Activated CD4-positive, alpha-beta T cell treated with anti-CD3 and anti-CD28 coated beads for 24 hours (primary cell): ENCODE results near the gene TNFSF10.
"Not testable (repeated sequence)": the region's sequence is repeated elsewhere in the genome, so short reads cannot be mapped to it uniquely, and the experiment has no call there.

Experiments used
- DNase-seq, 2 donors: peaks; one replicate each; pipeline ENCODE4 v3.0.0-alpha.2; 2020; ENCODE audit warnings: low read depth in 2 of 2

Gene TNFSF10

DNA sequence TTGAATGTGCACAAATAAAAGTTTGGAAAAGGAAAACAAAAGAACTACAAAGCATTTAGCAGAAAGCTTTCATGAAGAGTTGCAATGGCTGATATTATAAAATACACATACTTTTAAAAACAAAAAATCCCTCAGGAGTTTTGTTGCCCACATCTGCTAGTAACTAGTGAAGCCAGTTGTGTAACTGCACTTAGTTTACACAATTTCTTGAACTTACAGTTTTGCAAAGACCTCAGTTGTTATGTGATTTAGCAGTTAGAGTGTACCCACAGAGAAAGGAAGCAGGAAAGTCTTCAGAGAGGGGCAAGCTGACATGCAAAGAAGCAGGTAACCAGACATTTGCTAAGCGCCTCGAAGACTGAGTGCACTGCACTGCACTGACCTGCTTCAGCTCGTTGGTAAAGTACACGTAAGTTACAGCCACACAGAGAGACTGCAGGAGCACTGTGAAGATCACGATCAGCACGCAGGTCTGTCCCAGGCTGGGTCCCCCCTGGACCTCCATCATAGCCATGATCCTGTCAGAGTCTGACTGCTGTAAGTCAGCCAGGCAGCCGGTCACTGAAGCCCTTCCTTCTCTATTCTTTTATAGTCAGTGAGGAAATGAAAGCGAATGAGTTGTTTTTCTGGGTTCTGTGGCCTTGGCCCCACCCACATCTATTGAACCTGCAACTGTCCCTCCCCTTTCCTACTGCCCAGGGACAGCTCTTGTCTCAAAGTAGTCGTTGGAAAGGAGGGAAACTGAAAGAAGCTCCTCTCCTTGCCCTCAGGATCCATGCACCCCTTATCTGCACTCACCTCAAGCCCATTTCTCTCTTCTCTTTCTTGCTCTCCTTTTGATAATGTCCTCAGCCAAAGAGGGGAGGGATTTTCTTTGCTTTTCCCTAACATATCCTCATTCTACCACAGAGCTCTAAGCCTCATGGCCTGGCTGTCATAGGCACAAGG is at the start of gene TNFSF10:
Gene TNFSF10, minus strand, starts transcription at position 560 of the 948 bp plus-strand sequence. Its CDS starts 46 bp downstream, at position 514.
- DNase-seq = peak; percentile 35 to 37

DNA sequence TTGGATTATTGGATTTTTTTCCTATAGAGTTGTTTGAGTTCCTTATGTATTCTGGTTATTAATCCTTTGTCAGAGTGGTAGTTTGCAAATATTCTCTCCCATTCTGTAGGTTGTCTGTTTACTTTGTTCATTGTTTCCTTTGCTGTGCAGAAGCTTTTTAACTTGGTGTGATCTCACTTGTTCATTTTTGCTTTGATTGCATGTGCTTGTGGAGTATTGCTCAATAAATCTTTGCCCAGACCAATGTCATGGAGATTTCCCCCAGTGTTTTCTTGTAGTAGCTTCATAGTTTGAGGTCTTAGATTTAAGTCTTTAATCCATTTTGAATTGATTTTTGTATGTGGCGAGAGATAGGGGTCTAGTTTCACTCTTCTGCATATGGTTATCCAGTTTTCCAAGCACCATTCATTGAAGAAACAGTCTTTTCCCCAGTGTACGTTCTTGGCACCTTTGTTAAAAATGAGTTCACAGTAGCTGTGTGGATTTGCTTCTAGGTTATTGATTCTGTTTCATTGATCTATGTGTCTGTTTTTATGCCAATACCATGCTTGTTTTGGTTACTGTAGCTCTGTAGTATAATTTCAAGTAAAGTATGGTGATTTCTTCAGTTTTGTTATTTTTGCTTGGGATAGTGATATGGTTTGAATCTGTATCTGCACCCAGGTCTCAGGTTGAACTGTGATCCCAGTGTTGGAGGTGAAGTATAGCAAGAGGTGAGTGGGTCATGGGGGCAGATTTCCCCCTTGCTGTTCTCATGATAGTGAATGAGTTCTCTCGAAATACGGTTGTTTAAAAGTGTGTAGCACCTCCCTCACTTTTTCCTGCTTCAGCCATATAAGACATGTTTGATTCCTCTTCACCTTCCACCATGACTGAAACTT is 46.1 kb upstream of the TNFSF10 start:
- DNase-seq = no peak

DNA sequence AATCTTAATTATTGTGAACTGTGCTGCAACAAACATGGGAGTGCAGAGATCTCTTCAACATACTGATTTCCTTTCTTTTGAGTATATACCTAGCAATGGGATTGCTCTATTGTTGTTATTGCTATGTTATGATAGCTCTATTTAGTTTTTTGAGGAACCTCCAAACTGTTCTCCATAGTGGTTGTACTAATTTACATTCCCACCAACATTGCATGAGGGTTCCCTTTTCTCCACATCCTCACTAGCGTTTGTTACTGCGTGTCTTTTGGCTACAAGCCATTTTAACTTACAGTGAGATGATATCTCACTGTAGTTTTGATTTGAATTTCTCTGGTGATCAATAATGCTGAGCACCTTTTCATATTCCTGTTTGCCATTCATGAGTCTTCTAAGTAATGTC is 45.5 kb upstream of the TNFSF10 start:
- no peak for DNase-seq

DNA sequence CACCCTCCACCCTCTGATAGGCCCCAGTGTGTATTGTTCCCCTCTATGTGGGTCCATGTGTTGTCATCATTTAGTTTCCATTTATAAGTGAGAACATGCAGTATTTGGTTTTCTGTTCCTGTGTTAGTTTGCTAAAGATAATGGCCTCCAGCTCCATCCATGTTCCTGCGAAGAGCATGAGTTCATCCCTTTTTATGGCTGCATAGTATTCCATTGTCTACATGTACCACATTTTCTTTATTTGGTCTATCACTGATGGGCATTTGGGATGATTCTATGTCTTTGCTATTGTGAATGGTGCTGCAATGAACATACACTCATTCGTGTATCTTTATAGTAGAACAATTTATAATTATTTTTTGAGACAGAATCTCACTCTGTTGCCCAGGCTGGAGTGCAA is 43.6 kb upstream of the TNFSF10 start:
- DNase-seq = not testable (repeated sequence)

DNA sequence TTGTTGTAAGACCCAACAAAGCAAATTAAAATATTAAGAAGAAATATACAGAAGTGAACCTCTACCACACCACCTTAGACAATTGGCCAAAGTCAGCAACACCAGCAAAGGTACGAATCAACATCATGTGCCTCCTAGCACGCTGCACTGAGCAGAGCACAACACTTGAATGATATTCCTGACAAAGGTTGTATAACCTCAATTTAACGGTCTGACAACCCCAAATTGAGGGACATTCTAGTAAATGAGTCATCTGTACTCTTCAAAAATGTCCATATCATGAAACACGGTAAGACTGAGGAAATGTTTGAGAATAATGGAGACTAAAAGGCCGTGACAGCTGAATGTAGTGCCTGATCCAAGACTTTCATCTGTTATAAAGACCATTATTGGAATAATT is 41.3 kb upstream of the TNFSF10 start:
- no peak for DNase-seq

DNA sequence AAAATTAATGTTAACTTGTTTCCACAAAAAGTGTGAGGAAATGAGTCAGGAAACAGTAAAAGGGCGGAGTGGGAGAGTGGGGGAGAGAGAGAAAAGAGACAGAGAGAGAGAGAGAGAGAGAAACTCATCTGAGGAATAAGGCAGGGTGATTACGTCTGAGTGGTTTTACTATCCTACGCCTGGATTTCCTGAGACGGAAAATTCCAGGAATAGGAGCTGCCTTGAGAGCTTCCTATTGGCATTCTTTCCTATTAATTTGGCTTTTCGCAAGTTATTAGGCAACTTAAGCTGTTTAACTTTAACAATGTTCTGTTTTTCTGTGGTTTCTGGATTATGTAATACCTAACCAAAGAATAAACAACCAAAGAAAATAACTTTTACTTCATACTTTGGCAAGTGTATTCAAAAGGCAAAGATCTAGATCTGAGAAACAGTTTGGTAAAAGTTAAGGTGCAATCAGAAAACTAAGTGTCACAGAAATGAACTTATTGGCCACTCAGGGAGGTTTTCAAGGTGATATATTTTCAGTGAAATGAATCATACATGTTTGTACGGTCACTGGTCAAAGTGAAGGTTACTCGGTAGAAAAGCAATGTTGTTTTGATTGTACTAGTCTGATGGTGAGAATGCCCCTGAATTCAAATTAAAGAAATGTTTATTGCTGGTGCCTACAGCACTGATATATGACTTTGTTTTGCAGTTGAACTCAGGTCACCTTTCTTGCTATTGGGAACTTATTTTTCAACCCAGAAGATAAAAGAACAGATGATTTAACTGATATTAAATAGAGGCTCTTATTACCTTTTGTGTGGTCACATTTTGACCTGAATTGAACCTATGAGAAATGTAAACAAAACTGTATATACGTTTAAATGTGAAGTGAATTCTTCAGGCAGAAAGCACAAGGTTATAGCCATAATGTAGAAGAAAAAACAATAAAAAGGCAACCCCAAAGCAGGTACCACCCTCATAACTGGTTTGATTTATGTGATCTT is 39.9 kb upstream of the TNFSF10 start:
- peak in 1 of 2 donors; percentile 17 for DNase-seq

DNA sequence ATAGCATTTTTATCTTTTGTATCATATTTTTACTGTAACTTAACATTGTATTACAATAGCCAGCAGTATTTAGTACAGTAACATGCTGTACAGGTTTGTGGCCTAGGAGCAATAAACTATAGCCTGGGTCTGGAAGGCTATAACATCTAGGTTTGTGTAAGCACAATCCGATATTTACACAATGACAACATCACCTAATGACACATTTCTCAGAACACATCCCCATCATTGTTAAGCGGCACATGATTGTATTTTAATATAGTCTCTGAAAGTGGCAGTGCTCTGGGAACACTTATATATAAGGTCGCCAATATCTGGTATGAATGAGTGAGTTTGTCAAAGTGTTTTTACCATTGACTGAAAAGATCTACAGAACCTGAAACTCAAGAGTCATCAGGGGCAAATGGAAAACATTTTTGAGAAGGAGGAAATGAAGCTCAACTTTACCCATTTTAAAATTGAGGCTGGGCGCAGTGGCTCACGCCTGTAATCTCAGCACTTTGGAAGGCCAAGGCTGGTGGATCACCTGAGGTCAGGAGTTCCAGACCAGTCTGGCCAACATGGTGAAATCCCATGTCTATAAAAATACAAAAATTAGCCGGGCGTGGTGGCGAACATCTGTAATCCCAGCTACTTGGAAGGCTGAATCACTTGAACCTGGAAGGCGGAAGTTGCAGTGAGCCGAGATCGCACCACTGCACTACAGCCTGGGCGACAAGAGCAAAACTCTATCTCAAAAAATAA is 38.8 kb upstream of the TNFSF10 start:
- peak in 1 of 2 donors; percentile 15 for DNase-seq

DNA sequence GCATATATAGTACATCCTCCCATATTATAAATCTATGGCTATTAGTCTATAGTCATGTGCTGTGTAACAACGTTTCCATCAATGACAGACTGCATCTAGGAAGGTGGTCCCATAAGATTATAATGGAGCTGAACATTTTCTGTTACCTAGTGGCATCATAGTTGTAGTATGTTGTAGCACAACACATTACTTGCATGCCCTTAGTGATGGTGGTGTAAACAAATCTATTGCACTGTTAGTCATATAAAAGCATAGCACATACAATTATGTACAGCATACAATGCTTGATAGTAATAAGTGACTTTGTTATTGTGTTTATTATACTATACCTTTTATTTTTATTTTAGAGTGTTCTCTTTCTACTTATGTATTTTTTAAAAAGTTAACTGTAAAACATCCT is 37.4 kb upstream of the TNFSF10 start:
- no peak for DNase-seq

DNA sequence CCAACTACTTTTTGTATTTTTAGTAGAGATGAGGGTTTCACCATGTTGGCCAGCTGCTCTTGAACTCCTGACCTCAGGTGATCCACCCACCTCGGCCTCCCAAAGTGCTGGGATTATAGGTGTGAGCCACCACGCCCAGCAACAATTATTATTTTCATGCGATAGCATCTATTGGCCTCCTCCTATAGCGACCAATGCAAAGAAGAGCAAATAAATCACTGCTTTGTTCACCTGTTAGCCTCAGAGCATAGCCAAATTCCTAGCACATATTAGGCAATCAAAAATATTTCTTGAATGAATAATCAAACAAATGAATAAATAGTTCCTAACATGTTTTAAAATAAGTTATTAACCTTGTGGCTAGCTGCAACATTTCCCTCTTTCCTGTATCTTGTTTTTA is 36.8 kb upstream of the TNFSF10 start:
- no peak for DNase-seq

DNA sequence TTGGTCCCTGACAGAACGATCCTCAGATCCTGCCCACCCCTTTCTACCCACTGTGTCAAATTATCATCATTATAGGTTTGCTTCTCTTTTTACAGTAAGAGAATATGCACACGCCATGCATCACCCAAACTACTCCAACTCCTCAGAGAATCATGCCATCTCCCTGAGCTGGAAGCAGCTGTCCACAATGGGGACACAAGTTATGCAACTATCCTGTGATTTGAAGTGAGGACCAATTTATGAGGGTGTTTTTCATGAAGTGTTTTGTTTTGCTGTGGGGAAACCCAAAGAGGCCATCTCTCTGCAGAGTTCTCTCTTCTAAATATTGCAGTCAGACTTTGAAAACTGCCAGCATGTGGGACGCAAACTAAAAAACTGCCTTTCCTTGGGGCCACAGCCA is 35.8 kb upstream of the TNFSF10 start:
- DNase-seq = no peak

DNA sequence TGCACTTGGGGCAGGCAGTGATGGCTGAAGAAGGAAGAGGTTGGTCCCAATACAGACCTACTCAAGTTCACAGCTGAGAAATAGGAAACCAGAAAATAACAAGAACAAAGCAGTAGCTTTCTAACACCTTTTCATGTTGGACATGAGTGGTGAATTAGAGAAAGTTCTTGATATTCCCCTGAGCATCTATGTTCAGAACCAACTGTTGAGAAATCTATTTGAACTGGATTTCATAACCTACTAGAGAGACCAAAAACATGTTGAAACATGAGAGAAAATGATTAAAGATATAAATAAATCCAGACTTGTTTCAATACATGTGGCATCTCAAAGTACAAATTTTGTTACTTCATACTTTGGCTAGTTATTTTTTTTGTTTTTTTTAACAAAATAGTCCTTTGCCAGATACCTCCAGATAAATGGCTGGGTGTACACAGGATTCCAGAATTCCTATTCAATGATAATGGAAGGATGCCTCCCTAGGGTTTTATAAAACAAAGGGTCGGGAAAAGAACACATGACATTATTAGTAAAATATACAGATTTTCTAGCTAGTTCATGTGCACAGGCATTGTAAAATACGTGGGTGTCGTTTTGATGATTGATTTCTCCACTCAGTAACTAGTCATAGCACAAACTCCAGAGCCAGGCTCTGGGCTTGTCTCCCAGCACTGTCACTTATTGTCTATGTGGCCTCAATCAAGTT is 34.4 kb upstream of the TNFSF10 start:
- no peak for DNase-seq

DNA sequence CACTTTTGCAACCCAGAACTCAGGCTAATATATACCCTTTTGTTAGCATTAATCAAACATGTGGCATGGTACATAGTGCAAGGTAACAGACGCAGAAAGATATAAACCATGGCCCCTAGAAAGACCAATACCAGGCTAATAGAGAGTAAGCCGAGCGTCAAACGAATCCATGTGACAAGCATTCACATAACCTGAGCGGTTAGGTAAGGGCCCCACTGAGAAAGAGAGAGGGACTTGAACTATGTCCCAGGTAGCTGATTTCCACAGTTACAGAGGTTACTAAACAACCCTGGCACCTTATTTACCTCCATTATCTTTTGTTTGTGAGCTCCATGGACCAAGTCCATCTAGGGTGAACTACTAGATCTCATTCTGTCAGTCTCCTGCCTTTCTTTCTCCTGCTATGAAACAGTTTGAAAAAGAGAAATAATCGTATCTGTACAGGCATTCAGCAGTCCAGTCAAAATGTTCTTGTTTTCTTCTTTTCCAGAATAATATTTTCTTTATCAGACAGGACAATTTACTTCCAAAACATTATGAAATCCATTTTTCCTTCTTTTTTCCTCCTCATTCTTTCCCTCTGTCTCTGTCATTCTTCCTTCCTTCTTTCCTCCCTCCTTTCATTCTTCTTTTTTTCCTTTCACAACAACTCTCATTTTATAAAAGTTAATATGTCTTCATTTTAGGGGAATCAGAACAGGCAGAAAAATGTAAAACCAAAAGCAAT is 30.5 kb upstream of the TNFSF10 start:
- DNase-seq = no peak

DNA sequence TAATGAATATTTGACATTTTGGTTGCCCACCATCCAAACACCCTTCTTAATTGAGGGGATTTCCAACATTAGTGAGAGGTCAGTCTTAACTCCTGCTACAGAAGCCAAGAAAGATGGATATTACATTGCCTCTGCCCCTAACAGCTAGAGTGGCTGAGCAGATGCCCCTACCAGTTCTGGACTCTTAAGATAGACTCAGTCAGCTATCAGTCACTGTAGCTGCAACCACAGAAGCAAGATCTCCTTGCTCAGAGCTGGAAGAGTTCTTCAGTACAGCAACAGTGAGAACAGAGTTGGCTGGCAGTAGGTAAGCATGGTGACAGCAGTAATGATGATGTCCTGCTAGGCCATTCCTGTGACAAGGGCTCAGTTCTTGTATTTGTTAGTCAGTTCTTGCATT is 29.4 kb upstream of the TNFSF10 start:
- no peak for DNase-seq

DNA sequence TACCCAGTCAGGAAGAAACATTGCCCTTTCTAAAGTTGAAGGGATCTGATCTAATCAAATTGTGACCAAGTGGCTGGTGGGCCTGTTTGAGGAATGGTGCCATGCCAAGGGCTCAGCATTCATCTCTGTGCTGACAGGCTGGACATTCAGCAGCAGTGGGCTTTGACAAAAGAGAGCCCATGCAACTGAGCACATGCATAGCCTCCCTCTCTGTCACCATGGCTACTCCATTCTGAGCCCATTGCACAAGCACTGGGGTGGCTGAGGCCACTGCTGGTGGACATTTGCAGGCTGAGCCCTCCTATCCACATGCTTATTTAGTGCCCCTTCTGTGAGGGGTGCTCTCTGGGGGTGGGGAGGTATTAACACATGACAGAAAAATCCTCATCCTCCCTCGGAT is 28.6 kb upstream of the TNFSF10 start:
- no peak for DNase-seq

DNA sequence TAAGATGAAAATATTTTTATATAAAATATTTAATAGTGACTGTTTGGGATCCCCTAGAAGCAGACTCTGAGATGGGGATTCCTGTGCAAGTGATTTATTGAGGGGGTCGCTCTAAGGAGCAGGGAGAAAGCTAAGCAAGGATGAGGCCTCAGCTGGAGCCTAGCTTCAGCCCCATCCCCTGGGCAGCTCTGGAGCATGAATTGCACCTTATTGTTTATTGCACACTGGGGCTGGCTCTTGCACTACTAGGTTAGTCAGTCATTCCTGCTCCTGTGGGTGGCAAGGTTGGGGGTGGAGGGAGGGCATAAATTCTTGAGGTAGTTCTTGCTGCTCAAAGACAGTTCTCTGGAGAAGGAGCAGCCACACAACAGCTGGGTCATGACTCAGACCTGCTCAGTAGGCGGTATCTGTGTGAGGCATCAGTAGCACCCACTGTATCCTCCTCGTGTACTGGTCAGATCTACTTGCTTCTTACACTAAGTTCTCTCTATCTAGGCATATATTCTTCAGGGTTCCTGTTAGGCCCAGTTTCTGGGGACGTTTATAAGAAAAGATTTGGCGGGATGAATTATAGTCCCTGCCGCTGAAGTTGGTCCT is 27.2 kb upstream of the TNFSF10 start:
- peak; percentile 58 to 59 for DNase-seq

DNA sequence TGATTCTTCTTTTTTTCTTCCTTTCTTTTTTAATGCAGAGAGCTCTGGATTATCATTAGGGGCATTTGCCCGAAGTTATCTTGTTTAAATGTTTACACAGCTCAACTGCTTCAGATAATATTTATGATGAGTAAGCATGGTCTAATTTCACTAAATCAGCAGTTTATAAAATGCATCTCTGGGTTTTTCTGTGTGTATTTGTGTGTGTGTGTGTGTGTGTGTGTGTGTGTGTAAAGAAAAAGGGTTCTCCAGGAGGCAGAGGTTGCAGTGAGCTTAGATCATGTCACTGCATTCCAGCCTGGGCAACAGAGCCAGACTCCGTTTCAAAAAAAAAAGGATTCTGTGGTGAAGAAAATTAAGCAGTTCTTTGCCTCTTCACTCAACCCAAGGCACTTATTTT is 25.9 kb upstream of the TNFSF10 start:
- DNase-seq = no peak

DNA sequence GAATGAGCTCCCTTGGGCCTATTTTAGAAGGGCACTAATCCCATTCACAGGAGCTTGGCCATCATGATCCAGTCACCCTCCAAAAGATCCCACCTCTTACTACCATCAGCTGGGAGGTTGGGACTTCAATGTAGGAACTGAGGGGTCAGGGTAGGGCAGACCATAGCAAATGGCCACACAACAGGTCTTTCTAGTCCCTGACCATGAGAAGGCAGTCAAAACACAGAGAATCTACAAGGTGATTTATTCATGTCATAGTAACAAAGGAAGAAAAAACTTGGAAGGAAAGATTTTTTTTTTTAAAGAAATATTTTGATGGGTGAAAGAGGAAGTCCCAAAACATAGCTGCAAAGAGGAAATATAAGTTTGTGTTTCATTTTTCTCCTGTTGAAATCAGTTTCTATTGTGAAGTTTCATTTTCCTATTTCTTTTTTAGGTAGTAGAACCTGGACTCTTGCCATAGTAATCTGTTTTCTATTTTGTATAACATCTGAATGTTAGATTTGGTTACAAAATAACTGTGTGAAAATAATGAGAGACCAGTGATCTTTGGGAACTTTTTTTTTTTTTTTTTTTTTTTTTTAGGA is 23.5 kb upstream of the TNFSF10 start:
- DNase-seq = no peak

DNA sequence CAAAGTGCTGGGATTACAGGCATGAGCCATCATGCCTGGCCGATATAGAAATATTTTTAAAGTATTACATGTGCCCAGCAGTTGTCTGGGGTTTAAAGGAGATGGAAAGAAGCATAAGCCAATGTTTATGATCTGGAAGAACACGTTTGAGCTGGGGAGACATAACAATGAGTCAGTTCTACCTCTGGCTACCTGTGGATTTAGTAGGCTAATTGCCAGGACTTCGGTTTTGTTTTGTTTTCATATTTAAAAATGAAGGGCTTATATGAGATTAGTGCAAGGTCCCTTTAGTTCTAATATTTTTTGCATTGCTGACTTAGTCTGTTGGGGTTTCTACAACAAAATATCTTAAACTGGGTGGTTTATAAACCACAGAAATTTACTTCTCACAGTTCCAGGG is 22.9 kb upstream of the TNFSF10 start:
- no peak for DNase-seq

DNA sequence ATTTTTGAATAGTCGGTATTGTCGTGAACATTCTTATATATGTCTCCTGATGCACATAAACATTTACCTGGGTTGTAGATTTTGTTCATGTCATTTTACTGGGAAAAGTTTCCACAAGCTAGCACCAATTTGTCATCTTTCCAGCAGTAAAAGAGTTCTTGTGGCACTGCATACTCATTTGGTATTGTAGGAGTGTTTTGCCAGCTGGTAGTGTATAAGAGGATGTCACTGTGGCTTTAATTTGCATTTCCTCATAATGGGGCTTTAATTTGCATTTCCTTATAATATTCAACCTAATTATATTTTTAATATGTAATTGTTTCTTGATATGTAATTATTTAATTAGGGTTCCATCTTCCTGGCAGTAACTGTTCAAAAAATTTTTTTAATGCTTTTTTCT is 21.2 kb upstream of the TNFSF10 start:
- DNase-seq = no peak
